WTC11 (cell line): ENCODE results near the gene ARHGAP22. TPM values are rescaled to one million over a fixed set of nuclear protein-coding genes. Genes with fewer than 3 reads are reported as not detected.

Experiments
- ATAC-seq: fragments of 200-7000 bp; cut with Tn5 transposase; 2 replicates; pipeline ENCODE4 v1.10.0; 2021; ENCODE audit warnings: mild to moderate bottlenecking, moderate library complexity
- CTCF ChIA-PET: fragments of 300-600 bp; sonication (Branson Sonifier 250); formaldehyde crosslinking; loops from one replicate; lab custom pipeline; 2021; ENCODE audit warnings: antibody characterized with exemption; lab: Charles Lee
- POLR2A ChIA-PET: fragments of 350-600 bp; sonication (Branson Sonifier 250); formaldehyde crosslinking; loops from one replicate; lab custom pipeline; 2021; ENCODE audit warnings: antibody characterized with exemption; lab: Charles Lee
- DNase-seq: peaks from one replicate; pipeline ENCODE4 v3.0.0; 2021; ENCODE audit warnings: low spot score
- H3K27ac Mint-ChIP-seq: 2 replicates; pipeline ENCODE4 v1.8.0; 2021; ENCODE audit warnings: mixed read lengths
- H3K27me3 Mint-ChIP-seq: 2 replicates; pipeline ENCODE4 v1.8.0; 2021; ENCODE audit warnings: low read depth, mild to moderate bottlenecking, moderate library complexity, mixed read lengths
- H3K36me3 Mint-ChIP-seq: 2 replicates; pipeline ENCODE4 v1.8.0; 2021; ENCODE audit warnings: mixed read lengths
- H3K4me1 Mint-ChIP-seq: 2 replicates; pipeline ENCODE4 v1.8.0; 2022; ENCODE audit warnings: mixed read lengths
- H3K4me3 Mint-ChIP-seq: 2 replicates; pipeline ENCODE4 v1.8.0; 2021; ENCODE audit warnings: mild to moderate bottlenecking, moderate library complexity, mixed read lengths
- H3K9me3 Mint-ChIP-seq: 2 replicates; pipeline ENCODE4 v1.8.0; 2021; ENCODE audit warnings: mixed read lengths
- AR ChIP-seq: fragments of 250-450 bp; sonication (Bioruptor Pico); IDR thresholded peaks from 2 replicates; pipeline ENCODE4 v1.9.0; 2021; ENCODE audit warnings: mild to moderate bottlenecking
- ARID4B ChIP-seq: sonication (generic); formaldehyde crosslinking; IDR thresholded peaks from 2 replicates; pipeline ENCODE4 v1.8.0; 2023; ENCODE audit warnings: missing genetic modification reagents, mild to moderate bottlenecking, borderline replicate concordance
- FOXP4 ChIP-seq: sonication (generic); formaldehyde crosslinking; IDR thresholded peaks from 2 replicates; pipeline ENCODE4 v1.8.0; 2022; ENCODE audit warnings: mild to moderate bottlenecking, missing genetic modification reagents
- JUN ChIP-seq: sonication (generic); formaldehyde crosslinking; IDR thresholded peaks from 2 replicates; pipeline ENCODE4 v1.8.0; 2023; ENCODE audit warnings: mild to moderate bottlenecking, missing genetic modification reagents
- NR1H2 ChIP-seq: sonication (generic); formaldehyde crosslinking; IDR thresholded peaks from 2 replicates; pipeline ENCODE4 v1.9.0; 2021; ENCODE audit warnings: mild to moderate bottlenecking, moderate library complexity, missing genetic modification reagents
- PRDM15 ChIP-seq: sonication (generic); formaldehyde crosslinking; IDR thresholded peaks from 2 replicates; pipeline ENCODE4 v1.8.0; 2022; ENCODE audit warnings: missing genetic modification reagents
- SOX15 ChIP-seq: fragments of 250-450 bp; sonication (Bioruptor Pico); IDR thresholded peaks from 2 replicates; pipeline ENCODE4 v1.9.0; 2021; ENCODE audit warnings: mild to moderate bottlenecking
- TEAD4 ChIP-seq: sonication (generic); formaldehyde crosslinking; IDR thresholded peaks from 2 replicates; pipeline ENCODE4 v1.8.0; 2022; ENCODE audit warnings: mild to moderate bottlenecking, missing genetic modification reagents
- ZNF232 ChIP-seq: sonication (generic); formaldehyde crosslinking; IDR thresholded peaks from 2 replicates; pipeline ENCODE4 v1.8.0; 2022; ENCODE audit warnings: mild to moderate bottlenecking, missing genetic modification reagents
- ZNF263 ChIP-seq: sonication (generic); formaldehyde crosslinking; IDR thresholded peaks from 2 replicates; pipeline ENCODE4 v1.8.1; 2022; ENCODE audit warnings: low read depth, mild to moderate bottlenecking, moderate library complexity, missing genetic modification reagents
- ZNF423 ChIP-seq: fragments of 250-450 bp; sonication (Bioruptor Pico); IDR thresholded peaks from 2 replicates; pipeline ENCODE4 v2.1.2; 2022; ENCODE audit warnings: mild to moderate bottlenecking, moderate library complexity
- ZNF671 ChIP-seq: fragments of 250-450 bp; sonication (Bioruptor Pico); IDR thresholded peaks from 2 replicates; pipeline ENCODE4 v1.8.0; 2021; ENCODE audit warnings: mild to moderate bottlenecking
- total RNA-seq: library from RNA; stranded (reverse); gene quantifications from 3 replicates; pipeline ENCODE4 v1.2.3, GENCODE V29; 2021
- TF ChIP-seq, protein P1 (sequence below): fragments of 200-600 bp; IDR thresholded peaks from 2 replicates; pipeline ENCODE4 v1.8.0; 2022; ENCODE audit warnings: antibody characterized with exemption
- TF ChIP-seq, protein P2 (sequence below): sonication (generic); formaldehyde crosslinking; IDR thresholded peaks from 2 replicates; pipeline ENCODE4 v1.8.1; 2022; ENCODE audit warnings: low read depth, missing genetic modification reagents, borderline replicate concordance

The ARHGAP22 gene
- total RNA-seq, 1 experiment from 2014 or later = 8.6 TPM

DNA sequence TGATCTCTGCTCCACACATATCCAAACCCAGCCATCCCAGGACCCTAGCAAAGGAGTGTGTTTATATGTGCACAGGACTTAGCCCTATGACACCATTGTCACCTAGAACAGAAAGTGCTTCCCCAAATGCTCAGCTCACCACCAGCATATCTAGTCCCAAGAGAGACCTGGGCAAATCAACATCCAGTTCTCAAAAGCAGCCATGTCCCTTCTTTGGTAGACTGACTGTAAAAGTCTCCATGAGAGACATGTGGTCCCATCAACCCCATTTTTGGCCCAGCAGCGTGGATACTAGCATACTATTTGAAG, 20.9 kb upstream of the ARHGAP22 start:
- Mint-ChIP-seq H3K27ac (no peak overlapping the region), H3K36me3 (no peaks in the 10 kb centered on the region)
- TF ChIP-seq NR1H2 = no peak
- no peak for TF ChIP-seq SOX15 (CRISPR knock-in tag)
- TF ChIP-seq, protein P1, sequence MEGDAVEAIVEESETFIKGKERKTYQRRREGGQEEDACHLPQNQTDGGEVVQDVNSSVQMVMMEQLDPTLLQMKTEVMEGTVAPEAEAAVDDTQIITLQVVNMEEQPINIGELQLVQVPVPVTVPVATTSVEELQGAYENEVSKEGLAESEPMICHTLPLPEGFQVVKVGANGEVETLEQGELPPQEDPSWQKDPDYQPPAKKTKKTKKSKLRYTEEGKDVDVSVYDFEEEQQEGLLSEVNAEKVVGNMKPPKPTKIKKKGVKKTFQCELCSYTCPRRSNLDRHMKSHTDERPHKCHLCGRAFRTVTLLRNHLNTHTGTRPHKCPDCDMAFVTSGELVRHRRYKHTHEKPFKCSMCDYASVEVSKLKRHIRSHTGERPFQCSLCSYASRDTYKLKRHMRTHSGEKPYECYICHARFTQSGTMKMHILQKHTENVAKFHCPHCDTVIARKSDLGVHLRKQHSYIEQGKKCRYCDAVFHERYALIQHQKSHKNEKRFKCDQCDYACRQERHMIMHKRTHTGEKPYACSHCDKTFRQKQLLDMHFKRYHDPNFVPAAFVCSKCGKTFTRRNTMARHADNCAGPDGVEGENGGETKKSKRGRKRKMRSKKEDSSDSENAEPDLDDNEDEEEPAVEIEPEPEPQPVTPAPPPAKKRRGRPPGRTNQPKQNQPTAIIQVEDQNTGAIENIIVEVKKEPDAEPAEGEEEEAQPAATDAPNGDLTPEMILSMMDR = no peak
- TF ChIP-seq PRDM15 (CRISPR knock-in tag) = no peak
- no peak for TF ChIP-seq FOXP4 (CRISPR knock-in tag)
- no peak for TF ChIP-seq JUN (CRISPR knock-in tag)
- no peak for TF ChIP-seq TEAD4 (CRISPR knock-in tag)
- TF ChIP-seq ZNF232 (CRISPR knock-in tag) = no peak
- TF ChIP-seq, protein P2, sequence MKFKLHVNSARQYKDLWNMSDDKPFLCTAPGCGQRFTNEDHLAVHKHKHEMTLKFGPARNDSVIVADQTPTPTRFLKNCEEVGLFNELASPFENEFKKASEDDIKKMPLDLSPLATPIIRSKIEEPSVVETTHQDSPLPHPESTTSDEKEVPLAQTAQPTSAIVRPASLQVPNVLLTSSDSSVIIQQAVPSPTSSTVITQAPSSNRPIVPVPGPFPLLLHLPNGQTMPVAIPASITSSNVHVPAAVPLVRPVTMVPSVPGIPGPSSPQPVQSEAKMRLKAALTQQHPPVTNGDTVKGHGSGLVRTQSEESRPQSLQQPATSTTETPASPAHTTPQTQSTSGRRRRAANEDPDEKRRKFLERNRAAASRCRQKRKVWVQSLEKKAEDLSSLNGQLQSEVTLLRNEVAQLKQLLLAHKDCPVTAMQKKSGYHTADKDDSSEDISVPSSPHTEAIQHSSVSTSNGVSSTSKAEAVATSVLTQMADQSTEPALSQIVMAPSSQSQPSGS (CRISPR knock-in tag) = no peak
- TF ChIP-seq ZNF263 = no peak
- TF ChIP-seq ZNF671 = no peak
- TF ChIP-seq AR = no peak
- TF ChIP-seq ARID4B (CRISPR knock-in tag) = no peak
- no peak for TF ChIP-seq ZNF423 (CRISPR knock-in tag)
- TF ChIP-seq, all 79 proteins: peak for 0
- CTCF ChIA-PET = interaction anchor here (3.0 to 4.8 kb wide), 2 partner anchors 11 to 18 kb away, joined by 16 to 28 read pairs; no protein-coding TSS in a partner anchor
- peaks cover 5% of the 10 kb centered on the region for H3K9me3 Mint-ChIP-seq
- POLR2A ChIA-PET = no interaction called here
- no peak for ATAC-seq
- H3K4me3 Mint-ChIP-seq = no peak overlapping the region
- H3K27me3 Mint-ChIP-seq = no peaks in the 10 kb centered on the region
- peaks cover 9% of the 10 kb centered on the region for H3K4me1 Mint-ChIP-seq
- no peak for DNase-seq
